HG03175 (cell line): ENCODE results near the gene SLC18A2.

Experiments
- ATAC-seq: cut with Tn5 transposase; IDR thresholded peaks from one replicate; pipeline ENCODE4 v1.9.1; 2021; ENCODE audit warnings: mild to moderate bottlenecking, moderate library complexity; ENCODE audit not compliant: unreplicated experiment

The SLC18A2 gene

DNA sequence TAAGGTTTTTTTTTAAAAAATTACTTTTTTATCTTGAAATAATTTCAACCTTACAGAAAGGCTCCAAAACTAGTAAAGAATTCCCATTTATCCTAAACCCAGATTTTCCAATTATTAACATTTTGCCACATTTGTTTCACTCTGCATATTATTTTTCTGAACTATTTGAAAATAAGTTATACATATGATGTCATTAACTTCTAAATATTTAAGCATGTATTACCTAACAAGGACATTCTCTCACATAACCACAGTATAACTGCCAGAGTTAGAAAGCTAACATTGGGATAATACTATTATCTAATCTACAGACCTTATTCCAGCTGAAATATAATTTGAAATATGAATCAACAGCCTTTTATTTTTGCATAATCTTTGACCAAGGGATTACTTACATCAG lies 65.8 kb downstream of the SLC18A2 start:
- no peak for ATAC-seq

DNA sequence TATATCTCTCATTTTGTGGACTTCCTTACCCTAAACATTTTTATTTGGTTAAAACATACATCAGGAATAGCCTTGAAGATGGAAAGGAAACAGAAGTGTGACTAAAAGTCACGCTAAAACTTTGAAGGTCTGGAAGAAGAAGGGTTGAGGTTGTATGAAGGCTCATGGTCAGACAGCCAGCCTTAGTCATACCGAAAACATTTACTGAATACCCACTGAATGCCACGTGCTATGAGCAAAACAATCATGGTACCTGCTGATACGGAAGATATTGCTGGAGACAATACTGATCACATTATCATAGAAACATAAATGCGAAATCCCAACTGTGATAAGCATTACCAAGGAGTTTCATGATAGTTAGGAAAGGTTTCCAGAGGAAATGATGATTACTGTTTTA lies 70.3 kb downstream of the SLC18A2 start:
- ATAC-seq, result no peak

DNA sequence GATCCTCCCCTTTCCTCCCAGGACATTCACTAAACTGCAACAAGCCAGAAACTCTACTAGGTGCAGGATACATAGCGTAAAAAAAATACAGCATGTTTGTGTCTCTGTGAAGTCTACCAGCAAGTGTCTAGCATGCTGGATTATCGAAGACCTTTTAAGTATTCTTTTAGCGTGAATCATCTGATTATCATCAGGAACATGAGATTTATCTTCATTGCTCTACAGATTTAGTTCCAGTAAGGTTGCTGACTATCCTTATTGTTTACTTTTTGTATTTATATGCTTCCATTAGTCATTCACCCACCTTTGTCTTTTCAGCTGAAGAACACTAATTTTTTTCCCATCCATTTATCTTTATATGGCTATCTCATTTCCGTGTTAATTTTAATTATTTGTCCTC lies 71.5 kb downstream of the SLC18A2 start:
- no peak for ATAC-seq

DNA sequence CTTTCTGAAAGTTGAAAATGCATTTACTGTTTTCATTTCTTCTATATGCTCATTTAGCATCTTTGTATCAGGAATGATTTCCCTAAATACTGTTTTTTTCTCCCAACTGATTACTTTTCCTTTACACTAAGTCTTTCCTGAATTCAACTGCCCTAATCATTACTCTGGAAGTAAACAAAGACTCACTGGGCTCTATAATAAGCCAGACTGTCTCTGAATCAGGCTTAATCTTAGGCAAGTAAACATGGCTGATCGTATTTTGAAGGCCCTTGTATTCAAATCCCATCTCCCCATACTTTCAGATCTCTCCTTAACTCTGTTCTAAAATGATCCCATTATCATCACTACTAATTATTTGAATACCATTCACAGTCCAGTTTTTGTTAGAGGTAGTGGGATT lies 72.7 kb downstream of the SLC18A2 start:
- no peak for ATAC-seq

DNA sequence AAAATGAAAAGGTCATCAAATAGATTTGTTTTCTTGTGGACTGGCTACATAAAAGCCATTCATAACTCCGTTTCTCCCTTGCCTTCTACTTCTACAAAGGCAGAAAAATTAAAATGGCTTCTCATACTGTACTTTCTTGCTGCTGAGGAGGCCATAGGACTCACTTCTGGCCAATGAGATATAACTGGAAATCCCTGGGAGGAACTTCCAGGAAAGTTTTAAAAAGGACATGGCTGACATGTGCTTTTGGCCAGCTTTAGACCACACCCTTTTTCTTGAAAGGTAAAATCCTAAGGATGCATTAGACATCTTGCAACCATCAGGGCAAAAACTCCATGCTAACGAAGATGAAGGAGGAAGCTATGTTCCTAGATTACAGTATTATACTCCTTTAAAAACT lies 75.8 kb downstream of the SLC18A2 start:
- no peak for ATAC-seq

DNA sequence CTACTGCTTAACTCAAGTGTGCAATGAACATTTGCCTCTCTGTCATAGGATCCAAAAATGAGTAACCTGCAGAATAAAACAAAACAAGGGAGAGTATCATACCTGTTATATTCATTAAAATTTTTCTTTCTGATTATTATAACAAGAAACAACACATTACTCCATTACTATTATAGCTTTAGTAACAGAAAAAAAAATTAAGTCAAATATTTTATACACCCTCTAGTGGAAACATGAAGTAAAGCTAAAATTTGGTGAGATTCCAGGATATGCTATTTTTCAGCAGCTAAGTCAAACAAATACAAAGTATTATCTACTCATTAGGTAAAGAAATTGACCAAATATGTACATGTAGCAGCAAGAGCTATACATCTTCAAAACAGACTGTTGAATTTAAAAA lies 78.0 kb downstream of the SLC18A2 start:
- ATAC-seq, result no peak

DNA sequence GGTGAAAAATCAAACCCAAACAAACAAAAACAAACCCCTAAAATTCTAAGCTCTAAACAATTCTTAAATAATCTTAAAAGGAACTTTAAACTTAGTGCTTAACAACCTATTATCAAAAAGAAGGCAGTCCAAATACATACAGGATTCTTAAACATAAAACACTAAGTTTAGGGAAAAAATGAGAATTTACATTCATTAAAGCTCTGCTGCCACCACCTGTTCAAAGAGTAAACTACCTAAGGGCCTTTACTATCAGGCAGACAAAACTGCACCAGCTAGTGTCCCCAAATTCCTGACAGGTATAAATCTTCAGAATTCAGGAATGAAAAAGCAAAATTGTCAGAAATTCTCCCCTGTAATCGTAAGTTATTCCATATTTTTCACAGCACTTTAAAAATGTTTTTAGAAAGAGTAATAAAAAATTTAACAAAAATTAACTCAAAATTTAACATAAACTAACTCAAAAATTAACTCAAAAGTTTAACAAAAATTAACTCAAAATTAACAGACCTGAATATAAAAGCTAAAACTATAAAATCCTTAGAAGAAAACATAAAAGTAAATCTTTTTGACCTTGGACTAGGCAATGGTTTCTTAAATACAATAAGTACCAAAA lies 79.2 kb downstream of the SLC18A2 start:
- no peak for ATAC-seq

DNA sequence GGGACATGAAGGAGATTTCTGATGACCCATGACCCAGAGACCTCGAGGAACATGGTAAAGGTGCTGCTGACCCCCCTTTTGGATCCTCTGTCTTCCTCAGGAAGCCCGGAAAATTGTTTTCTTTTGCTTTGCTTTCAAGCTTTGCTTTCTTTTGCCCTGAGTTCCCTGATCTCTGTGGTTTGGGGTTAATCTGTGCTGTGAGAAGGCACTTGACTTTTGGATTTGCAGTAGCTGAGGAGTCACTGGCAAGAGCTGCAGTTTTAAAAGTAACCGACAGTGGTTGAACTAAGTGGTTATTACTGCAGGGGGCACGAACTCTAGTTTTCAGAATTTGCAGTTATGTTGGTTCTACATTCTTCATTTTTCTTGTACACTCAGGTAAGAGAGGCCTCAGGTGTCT lies 81.3 kb downstream of the SLC18A2 start:
- ATAC-seq, result no peak

DNA sequence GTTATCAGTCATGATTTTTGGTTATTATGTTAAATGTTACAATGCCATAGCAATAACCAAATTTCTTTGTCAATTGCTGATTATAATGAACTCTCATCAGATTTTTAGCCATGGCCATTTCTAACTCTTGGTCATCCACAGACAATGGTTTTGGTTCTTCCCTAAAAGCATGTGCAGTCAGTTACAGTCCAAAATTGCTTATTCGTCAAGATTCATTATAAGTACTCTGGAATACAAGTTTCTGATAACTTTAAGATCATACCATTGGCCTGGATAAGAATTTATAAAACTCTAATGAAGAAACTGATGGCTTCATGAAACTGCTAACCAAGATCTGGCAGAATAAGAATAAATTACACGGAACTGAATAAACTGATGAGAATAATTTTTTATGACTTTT lies 83.5 kb downstream of the SLC18A2 start:
- no peak for ATAC-seq

DNA sequence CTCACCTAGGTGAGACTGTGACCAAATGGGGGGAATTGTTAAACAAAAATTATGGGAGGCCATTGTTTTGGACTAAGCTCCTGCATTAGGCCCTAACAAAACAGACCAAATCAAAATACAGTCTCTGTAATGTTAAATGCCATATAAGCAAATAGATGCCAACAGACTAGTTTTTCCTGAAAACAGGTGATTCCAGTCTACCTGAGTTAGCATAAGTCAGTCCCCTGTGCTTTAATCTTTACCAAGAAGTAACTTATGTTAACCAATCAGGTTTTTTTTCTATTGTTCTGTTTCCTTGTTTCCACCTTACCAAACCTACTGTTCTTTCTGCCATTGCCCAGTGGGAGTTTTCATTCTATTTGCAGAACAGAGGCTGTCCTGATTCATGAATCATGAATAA lies 86.3 kb downstream of the SLC18A2 start:
- no peak for ATAC-seq
